ENCODE data around the gene FASN. TPM values are rescaled to one million over a fixed set of nuclear protein-coding genes. Genes with fewer than 3 reads are reported as not detected.
A peak's percentile ranks its signal among the peaks of the same experiment; 100 is the strongest.

The FASN gene
- total and polyA plus RNA-seq, 2 of the 13 experiments (the other 11 are each of a cell fraction or from before 2014, with no cell fraction given): 51.7 to 101 TPM

- TF ChIP-seq FOXO4 (CRISPR knock-in tag; conservative IDR thresholded peaks at IDR 0.05) (no peak), ZNF30 (CRISPR knock-in tag; IDR thresholded peaks at IDR 0.05) (no peak), ZBTB7B (CRISPR knock-in tag; IDR thresholded peaks at IDR 0.05) (no peak; the same call in 1 of the 2 replicates), MNT (IDR thresholded peaks at IDR 0.05) (peak; percentile 19; the same call in 1 of the 2 replicates), ZNF768 (CRISPR knock-in tag; IDR thresholded peaks at IDR 0.05) (peak; percentile 94), ZNF34 (CRISPR knock-in tag; IDR thresholded peaks at IDR 0.05; ENCODE audit: borderline replicate concordance) (no peak), HBP1 (CRISPR knock-in tag; IDR thresholded peaks at IDR 0.05; ENCODE audit: low read depth) (0 out of 2 replicates have a peak, but pooled peaks have one; percentile 35), KMT2B (CRISPR knock-in tag; IDR thresholded peaks at IDR 0.05) (no peak), IRF9 (CRISPR knock-in tag; IDR thresholded peaks at IDR 0.05; ENCODE audit: borderline replicate concordance) (no peak), RNF219 (CRISPR knock-in tag; IDR thresholded peaks at IDR 0.05) (no peak), ZNF276 (CRISPR knock-in tag; IDR thresholded peaks at IDR 0.05; ENCODE audit: low read depth) (no peak), ZNF20 (CRISPR knock-in tag; IDR thresholded peaks at IDR 0.05) (no peak), ZNF333 (CRISPR knock-in tag; IDR thresholded peaks at IDR 0.05; ENCODE audit: borderline replicate concordance) (no peak), ZMAT3 (CRISPR knock-in tag; conservative IDR thresholded peaks at IDR 0.05) (no peak), ZBTB34 (CRISPR knock-in tag; IDR thresholded peaks at IDR 0.05) (no peak), ZNF431 (CRISPR knock-in tag; IDR thresholded peaks at IDR 0.05; ENCODE audit: borderline replicate concordance, low read depth) (no peak), HNF4G (IDR thresholded peaks at IDR 0.05; ENCODE audit: borderline replicate concordance, low read depth, low read length) (no peak), HNF4G (CRISPR knock-in tag; IDR thresholded peaks at IDR 0.05; ENCODE audit: borderline replicate concordance, low read depth) (no peak)
These were observed 9.4 kb upstream of the FASN start (continued) for GRCh38 chr17:82107341-82107860.

Data from HepG2 (cell line).